Bronchial epithelial cell (primary cell): ENCODE measurements around the gene ERLIN1. TPM values are rescaled to one million over a fixed set of nuclear protein-coding genes. Genes with fewer than 3 reads are reported as not detected.

Source experiments
- DNase-seq: peaks from one replicate; pipeline ENCODE4 v3.0.0-alpha.2; 2010; ENCODE audit warnings: low read depth
- FAIRE-seq: peaks from 2 replicates; lab custom pipeline; 2011; peaks lifted over from hg19 to GRCh38; lab: Jason Lieb, UNC
- H3K27me3 ChIP-seq: 2 replicates; pipeline ENCODE4 v1.5.1; 2011; ENCODE audit warnings: low read length; ENCODE audit not compliant: control insufficient read depth, insufficient read depth
- H3K36me3 ChIP-seq: 2 replicates; pipeline ENCODE4 v1.5.1; 2011; ENCODE audit warnings: low read length; ENCODE audit not compliant: control insufficient read depth, insufficient read depth
- H3K4me3 ChIP-seq: 2 replicates; pipeline ENCODE4 v1.5.1; 2011; ENCODE audit warnings: mild to moderate bottlenecking, low read depth, low read length, control low read depth
- total RNA-seq: library from RNA; depleted of rRNA; stranded (reverse); fragments of >200 nt; gene quantifications from 2 replicates; pipeline ENCODE4 v1.2.1, GENCODE V29; 2014
- TF ChIP-seq, protein P1 (sequence below): IDR thresholded peaks from 2 replicates; pipeline ENCODE4 v1.5.1; 2011; ENCODE audit warnings: mild to moderate bottlenecking, moderate library complexity, low read length, control low read depth, inconsistent platforms; ENCODE audit not compliant: insufficient read depth, severe bottlenecking

The ERLIN1 gene
- total RNA-seq, 1 donor from 2014 or later, result 31.6 TPM

DNA sequence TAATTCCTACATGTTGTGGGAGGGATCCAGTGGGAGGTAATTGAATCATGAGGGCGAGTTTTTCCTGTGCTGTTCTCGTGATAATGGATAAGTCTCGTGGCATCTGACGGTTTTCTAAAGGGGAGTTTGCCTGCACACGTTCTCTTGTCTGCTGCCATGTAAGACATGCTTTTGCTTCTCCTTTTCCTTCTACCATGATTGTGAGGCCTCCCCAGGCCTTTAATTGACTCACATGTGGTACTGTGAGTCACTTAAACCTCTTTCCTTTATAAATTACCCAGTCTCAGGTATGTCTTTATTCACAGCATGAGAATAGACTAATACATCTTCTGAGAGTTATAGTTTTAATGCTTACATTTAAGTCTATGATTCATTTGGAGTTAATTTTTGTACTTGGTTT, 81.5 kb downstream of the ERLIN1 start:
- DNase-seq (peak; percentile 55), FAIRE-seq (no peak)
- TF ChIP-seq, protein P1, sequence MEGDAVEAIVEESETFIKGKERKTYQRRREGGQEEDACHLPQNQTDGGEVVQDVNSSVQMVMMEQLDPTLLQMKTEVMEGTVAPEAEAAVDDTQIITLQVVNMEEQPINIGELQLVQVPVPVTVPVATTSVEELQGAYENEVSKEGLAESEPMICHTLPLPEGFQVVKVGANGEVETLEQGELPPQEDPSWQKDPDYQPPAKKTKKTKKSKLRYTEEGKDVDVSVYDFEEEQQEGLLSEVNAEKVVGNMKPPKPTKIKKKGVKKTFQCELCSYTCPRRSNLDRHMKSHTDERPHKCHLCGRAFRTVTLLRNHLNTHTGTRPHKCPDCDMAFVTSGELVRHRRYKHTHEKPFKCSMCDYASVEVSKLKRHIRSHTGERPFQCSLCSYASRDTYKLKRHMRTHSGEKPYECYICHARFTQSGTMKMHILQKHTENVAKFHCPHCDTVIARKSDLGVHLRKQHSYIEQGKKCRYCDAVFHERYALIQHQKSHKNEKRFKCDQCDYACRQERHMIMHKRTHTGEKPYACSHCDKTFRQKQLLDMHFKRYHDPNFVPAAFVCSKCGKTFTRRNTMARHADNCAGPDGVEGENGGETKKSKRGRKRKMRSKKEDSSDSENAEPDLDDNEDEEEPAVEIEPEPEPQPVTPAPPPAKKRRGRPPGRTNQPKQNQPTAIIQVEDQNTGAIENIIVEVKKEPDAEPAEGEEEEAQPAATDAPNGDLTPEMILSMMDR, result no peak
- Histone ChIP-seq H3K36me3 (no peaks in the 10 kb centered on the region), H3K4me3 (no peak overlapping the region), H3K27me3 (no peaks in the 10 kb centered on the region)

DNA sequence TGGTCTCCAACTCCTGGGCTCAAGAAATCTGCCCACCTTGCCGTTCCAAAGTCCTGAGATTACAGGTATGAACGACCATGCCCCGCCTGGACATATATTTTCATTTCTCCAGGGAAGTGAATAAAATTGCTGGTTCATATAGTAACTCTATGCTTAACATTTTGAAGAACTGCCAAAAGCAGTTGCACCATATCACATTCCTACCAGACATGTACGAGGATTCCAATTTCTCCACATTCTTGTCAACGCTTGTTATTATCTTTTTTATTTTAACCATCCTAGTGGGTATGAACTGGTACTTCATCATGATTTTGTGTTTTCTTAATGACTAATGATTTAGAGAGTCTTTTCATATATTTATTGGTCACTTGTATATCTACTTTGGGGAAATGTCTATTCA, 82.2 kb downstream of the ERLIN1 start:
- no peak for FAIRE-seq
- Histone ChIP-seq H3K36me3 (no peaks in the 10 kb centered on the region), H3K27me3 (no peaks in the 10 kb centered on the region), H3K4me3 (no peak overlapping the region)
- TF ChIP-seq, protein P1, result no peak
- peak; percentile 56 for DNase-seq

DNA sequence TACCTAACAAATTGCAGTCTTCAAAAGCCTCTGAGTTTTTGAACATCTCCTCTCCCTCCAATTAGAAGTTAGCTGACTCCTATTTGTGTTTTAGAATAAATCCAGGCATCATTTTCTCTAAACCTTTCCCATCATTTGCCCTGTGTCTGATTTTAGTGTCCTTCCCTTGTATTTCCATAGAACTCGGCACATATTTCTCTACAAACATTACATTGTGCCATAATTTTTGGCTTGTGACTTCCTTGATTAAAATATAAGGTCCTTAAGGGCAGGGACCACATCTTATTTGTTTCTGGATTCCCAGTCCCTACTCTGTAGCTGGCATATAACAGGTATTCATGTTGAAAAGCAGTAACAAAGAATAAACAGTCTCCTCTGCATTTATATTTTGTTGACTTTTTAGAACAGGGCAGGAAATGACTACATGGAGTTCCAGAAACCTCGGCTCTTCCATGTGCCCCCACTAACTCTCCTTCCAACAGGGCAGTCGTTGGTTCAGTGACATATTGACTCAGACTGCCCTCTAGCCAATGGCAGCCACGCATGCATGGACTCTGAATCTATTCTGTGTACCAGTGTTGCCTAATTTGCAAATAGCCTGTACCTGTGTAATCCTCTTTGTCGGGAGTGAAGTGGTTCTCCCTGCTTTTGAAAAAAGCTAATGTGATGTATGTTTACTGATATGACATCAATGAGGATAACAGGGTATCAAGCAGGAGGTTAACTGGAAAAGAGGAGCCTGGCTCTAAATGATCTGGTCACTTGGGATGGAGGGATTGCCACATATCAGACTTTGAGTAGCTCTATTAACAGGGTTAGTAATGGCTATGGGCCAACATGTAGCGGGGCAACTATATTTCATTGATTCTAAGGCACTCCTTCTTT, 84.4 kb downstream of the ERLIN1 start:
- FAIRE-seq (no peak), DNase-seq (peak; percentile 82)
- TF ChIP-seq, protein P1, result no peak

DNA sequence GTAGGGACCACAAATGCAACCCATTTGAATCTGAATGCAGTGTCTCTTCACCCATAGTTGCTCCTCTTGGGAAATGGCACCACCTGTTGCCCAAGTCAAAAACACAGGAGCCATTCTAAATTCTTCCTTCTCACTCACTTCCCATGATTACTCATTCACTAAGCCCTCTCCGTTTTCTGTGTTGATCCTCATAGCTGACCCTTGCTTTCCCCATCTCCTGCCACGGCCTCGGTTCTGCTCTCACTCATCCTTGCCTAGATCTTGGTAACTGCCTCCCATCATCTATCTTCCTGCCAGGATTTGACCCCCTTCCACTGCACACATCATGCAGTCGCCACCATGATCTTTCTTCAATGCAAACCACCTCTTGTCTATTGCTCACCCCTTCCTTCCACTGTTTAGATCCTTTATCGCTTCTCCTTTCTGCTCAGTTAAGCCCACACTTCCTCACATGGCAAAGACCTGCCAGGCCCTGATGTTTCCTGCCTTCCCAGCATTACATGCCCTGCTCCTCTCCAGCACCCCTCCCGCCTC, 85.1 kb downstream of the ERLIN1 start:
- no peak overlapping the region for H3K4me3 ChIP-seq
- TF ChIP-seq, protein P1, result peak; percentile 51
- FAIRE-seq (no peak), DNase-seq (peak; percentile 64)
- no peaks in the 10 kb centered on the region for H3K36me3 ChIP-seq
- H3K27me3 ChIP-seq, result no peaks in the 10 kb centered on the region

More for the DNA sequence above, 84.4 kb downstream of the ERLIN1 start:
- H3K27me3 ChIP-seq, result no peaks in the 10 kb centered on the region
- H3K36me3 ChIP-seq, result no peaks in the 10 kb centered on the region
- no peak overlapping the region for H3K4me3 ChIP-seq

Other genes starting within 250 kb of the ERLIN1 start
- 4.0 and 5.0 TPM in 2 replicates for gene DNMBP, start 176.1 kb downstream of the ERLIN1 start, total RNA-seq
- gene CPN1, start 104.2 kb downstream of the ERLIN1 start, total RNA-seq, result not detected in 2 replicates
- gene CHUK, start 43.6 kb upstream of the ERLIN1 start, total RNA-seq, result 28.7 and 31.6 TPM in 2 replicates
- 22.8 and 25.0 TPM in 2 replicates for gene CWF19L1, start 81.6 kb upstream of the ERLIN1 start, total RNA-seq
- gene BLOC1S2, start 100.7 kb upstream of the ERLIN1 start, total RNA-seq, result 107 and 131 TPM in 2 replicates
- gene PKD2L1, start 144.2 kb upstream of the ERLIN1 start, total RNA-seq, result under 0.01 TPM in 1 of 2 replicates, not detected in the other
- gene SCD, start 161.2 kb upstream of the ERLIN1 start, total RNA-seq, result 199 and 298 TPM in 2 replicates